GM18505 (cell line): ENCODE results near the gene MVD.
"Not testable (repeated sequence)": the region's sequence is repeated elsewhere in the genome, so short reads cannot be mapped to it uniquely, and the experiment has no call there.

Source experiments
- ATAC-seq: cut with Tn5 transposase; IDR thresholded peaks from one replicate; pipeline ENCODE4 v1.9.1; 2021; ENCODE audit not compliant: unreplicated experiment
- POLR2A ChIP-seq: IDR thresholded peaks from 4 replicates; pipeline ENCODE4 v1.6.1; 2011; ENCODE audit warnings: borderline replicate concordance; ENCODE audit not compliant: insufficient read depth, insufficient read length; ENCODE audit errors: extremely low read depth

The MVD gene

GRCh38 chr16:88610080-88610479, 52.8 kb downstream of the MVD start:
- TF ChIP-seq POLR2A = no peak
- no peak for ATAC-seq

DNA sequence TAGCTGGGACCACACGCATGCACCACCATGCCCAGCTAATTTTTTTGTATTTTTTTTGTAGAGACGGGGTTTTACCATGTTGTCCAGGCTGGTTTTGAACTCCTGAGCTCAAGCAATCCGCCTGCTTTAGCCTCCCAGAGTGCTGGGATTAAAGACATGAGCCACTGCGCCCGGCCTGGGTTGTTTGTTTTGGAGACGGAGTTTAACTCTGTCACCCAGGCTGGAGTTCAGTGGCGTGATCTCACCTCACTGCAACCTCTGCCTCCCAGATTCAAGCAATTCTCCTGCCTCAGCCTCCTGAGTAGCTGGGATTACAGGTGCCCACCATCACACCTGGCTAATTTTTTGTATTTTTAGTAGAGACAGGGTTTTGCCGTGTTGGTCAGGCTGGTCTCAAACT, 53.5 kb downstream of the MVD start:
- not testable (repeated sequence) for ATAC-seq

GRCh38 chr16:88608076-88608475, 54.8 kb downstream of the MVD start:
- TF ChIP-seq POLR2A = no peak
- ATAC-seq = no peak

- no peak for ATAC-seq
- no peak for TF ChIP-seq POLR2A
These were observed 56.6 kb downstream of the MVD start for GRCh38 chr16:88606148-88606757.

DNA sequence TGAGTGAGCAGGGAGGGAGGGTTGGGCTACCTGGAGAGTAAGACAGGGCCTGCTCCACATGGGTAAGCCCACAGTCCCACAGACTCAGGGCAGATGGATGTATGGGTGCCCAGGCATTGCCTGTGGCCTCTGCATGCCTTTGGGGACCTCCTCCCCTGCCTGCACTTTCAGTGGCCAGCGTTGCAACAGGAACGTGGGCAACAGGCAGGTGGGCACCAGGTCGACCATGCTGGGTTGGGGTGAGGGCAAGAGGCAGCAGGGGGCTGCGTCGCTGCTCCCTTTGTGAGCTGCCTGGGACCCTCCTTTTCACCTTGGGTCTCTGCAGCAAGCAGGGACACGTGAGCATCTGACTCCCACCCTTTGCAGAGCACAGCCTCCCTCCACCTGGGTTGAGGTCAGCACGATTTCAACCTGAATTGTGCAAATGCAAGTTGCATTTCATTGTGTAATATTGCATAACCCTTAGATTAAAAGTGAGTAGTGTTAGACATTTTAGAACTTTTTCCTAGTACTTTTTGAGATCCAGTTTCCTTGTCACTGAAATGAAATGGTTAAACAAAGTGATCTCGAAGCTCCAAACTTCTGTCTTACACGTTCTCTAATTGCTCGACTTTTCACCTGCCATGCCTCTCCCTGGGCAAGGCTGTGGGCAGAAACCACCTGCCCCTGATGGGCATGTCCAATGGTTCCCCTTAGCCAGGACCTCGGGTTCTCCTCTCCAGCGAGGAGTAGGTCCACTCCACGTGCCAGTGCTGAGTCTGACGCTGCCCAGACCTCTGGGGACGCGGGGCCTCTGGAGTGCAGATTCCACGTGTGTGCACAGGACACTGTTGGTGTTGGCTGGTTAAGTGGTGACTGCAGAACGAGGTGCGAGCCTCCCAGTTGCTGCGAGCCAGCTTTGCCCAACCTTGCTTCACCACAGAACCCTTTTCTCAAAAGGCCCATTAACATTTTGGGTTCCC, 57.4 kb downstream of the MVD start:
- TF ChIP-seq POLR2A = no peak
- ATAC-seq = no peak

- no peak for TF ChIP-seq POLR2A
- ATAC-seq = no peak
These were observed 60.8 kb downstream of the MVD start for GRCh38 chr16:88602091-88602490.
